SU-DHL-6 (cell line): ENCODE data around the gene IFT20.

Experiments used
- EZH2phosphoT487 ChIP-seq: fragments of 200-600 bp; sonication (generic), shearing (Covaris generic); conservative IDR thresholded peaks from 2 replicates; pipeline ENCODE4 v1.6.1; 2018; ENCODE audit warnings: mild to moderate bottlenecking, antibody characterized with exemption, low read length, moderate library complexity, mixed read lengths
- TF ChIP-seq, protein P1 (sequence below): fragments of 200-600 bp; sonication (generic); IDR thresholded peaks from one replicate; pipeline ENCODE4 v1.5.1; 2017; ENCODE audit warnings: antibody characterized with exemption, mild to moderate bottlenecking, low read length, moderate library complexity; ENCODE audit not compliant: insufficient read depth, poor library complexity, severe bottlenecking

- TF ChIP-seq, protein P1, sequence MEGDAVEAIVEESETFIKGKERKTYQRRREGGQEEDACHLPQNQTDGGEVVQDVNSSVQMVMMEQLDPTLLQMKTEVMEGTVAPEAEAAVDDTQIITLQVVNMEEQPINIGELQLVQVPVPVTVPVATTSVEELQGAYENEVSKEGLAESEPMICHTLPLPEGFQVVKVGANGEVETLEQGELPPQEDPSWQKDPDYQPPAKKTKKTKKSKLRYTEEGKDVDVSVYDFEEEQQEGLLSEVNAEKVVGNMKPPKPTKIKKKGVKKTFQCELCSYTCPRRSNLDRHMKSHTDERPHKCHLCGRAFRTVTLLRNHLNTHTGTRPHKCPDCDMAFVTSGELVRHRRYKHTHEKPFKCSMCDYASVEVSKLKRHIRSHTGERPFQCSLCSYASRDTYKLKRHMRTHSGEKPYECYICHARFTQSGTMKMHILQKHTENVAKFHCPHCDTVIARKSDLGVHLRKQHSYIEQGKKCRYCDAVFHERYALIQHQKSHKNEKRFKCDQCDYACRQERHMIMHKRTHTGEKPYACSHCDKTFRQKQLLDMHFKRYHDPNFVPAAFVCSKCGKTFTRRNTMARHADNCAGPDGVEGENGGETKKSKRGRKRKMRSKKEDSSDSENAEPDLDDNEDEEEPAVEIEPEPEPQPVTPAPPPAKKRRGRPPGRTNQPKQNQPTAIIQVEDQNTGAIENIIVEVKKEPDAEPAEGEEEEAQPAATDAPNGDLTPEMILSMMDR, result no peak
- no peak for TF ChIP-seq EZH2phosphoT487
Measured at GRCh38 chr17:28365487-28365886, 30.2 kb upstream of the IFT20 start.
